ENCODE data around the gene SERINC2. TPM values are rescaled to one million over a fixed set of nuclear protein-coding genes. Genes with fewer than 3 reads are reported as not detected.

SERINC2 gene
- total RNA-seq, 1 experiment from 2014 or later: 14.0 TPM

DNA sequence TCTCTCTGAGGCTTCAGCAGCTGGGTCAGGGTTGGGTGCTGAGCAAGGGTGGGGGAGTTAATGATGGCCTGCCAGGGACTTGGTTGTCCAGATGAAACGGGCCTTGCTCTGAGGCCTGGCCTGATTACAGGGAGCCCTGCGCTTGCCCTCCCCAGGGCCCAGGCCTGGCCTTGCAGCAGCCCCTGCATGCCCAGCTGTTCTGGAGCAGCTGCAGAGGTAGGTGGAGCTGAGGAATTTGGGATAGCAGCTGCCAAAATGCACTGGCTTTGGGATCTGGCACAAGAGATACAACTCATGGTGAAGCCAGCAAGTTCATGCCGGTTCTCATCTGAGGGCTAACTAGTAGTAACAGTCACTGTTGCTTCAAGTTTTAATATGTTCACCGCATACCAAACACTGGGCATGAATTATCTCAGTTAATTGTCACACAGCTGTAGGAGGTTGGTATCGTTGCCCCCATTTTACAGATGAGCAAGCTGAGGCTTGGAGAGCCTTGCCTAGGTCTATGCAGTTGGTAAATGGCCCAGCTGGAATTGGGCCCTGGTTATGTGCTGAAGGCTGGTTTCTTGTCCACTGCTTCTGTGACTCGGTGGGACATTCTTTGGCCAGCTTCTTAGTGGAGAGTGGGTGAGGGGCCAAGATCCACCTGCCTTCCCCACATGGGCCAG, 7.3 kb upstream of the SERINC2 start:
- ATAC-seq (no peak), DNase-seq (ENCODE audit: low read depth, low spot score) (no peak)
- Histone ChIP-seq H3K4me3 (ENCODE audit: low read depth in 2 of 2, low read length in 2 of 2) (no peak overlapping the region), H3K36me3 (ENCODE audit: control insufficient read depth, insufficient read depth, low read length) (no peaks in the 10 kb centered on the region), H3K27me3 (ENCODE audit: control insufficient read depth, insufficient read depth, low read length) (no peaks in the 10 kb centered on the region), H3K9me3 (ENCODE audit: control insufficient read depth, insufficient read depth, low read depth, low read length) (no peaks in the 10 kb centered on the region), H3K27ac (ENCODE audit: low read length) (no peak overlapping the region), H3K4me1 (ENCODE audit: control insufficient read depth, insufficient read depth, low read length) (no peaks in the 10 kb centered on the region)
- BruUV-seq (replicated peaks): no TSS peak
- intact Hi-C loops (cut with micrococcal nuclease; ENCODE audit: unreplicated experiment) (no loop called here), in situ Hi-C loops (cut with HindIII; ENCODE audit: low pct_unique_long_range_greater_than_20kb, low sequenced_read_pairs) (no loop called here)
- ChIA-PET POLR2A (interaction anchor here (0.7 kb wide), 1 partner anchor 355 kb away, joined by 4 read pairs; no protein-coding TSS in a partner anchor), CTCF (no interaction called here)
- TF ChIP-seq, protein P1, sequence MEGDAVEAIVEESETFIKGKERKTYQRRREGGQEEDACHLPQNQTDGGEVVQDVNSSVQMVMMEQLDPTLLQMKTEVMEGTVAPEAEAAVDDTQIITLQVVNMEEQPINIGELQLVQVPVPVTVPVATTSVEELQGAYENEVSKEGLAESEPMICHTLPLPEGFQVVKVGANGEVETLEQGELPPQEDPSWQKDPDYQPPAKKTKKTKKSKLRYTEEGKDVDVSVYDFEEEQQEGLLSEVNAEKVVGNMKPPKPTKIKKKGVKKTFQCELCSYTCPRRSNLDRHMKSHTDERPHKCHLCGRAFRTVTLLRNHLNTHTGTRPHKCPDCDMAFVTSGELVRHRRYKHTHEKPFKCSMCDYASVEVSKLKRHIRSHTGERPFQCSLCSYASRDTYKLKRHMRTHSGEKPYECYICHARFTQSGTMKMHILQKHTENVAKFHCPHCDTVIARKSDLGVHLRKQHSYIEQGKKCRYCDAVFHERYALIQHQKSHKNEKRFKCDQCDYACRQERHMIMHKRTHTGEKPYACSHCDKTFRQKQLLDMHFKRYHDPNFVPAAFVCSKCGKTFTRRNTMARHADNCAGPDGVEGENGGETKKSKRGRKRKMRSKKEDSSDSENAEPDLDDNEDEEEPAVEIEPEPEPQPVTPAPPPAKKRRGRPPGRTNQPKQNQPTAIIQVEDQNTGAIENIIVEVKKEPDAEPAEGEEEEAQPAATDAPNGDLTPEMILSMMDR (IDR thresholded peaks at IDR 0.05): no peak

DNA sequence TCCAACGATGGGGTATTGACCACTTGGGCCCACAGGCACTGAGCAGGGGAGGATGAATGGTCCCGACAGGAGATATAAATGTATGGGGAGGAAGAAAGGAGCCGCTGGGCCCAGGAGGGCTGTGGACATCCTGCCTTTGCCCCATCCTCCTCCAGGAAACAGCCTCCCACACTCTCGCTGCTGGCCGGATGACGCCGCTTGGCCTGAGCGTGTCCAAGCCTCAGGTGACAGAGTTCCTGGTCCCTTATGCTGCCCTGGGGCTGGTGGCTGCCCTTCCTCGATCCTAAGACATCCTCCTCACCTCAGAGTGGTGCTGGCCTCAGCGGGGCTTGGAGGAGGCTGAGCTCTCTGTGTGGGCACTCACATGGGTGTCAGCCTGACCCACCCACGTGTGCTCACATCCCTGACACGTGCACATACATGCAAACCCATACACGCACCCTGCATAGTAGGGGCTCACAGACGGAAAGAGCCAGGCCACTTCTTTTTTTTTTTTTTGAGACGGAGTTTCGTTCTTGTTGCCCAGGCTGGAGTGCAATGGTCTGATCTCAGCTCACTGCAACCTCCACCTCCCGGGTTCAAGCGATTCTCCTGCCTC, 5.9 kb upstream of the SERINC2 start:
- DNase-seq (ENCODE audit: low read depth, low spot score): no peak
- Histone ChIP-seq H3K27me3 (ENCODE audit: control insufficient read depth, insufficient read depth, low read length) (no peaks in the 10 kb centered on the region), H3K27ac (ENCODE audit: low read length) (no peak overlapping the region), H3K36me3 (ENCODE audit: control insufficient read depth, insufficient read depth, low read length) (no peaks in the 10 kb centered on the region), H3K4me1 (ENCODE audit: control insufficient read depth, insufficient read depth, low read length) (no peaks in the 10 kb centered on the region), H3K4me3 (ENCODE audit: low read depth in 2 of 2, low read length in 2 of 2) (no peak overlapping the region), H3K9me3 (ENCODE audit: control insufficient read depth, insufficient read depth, low read depth, low read length) (no peaks in the 10 kb centered on the region)
- intact Hi-C loops (cut with micrococcal nuclease; ENCODE audit: unreplicated experiment): no loop called here
- no peak for ATAC-seq
- TF ChIP-seq TCF7L2 (IDR thresholded peaks at IDR 0.05; ENCODE audit: low read depth, low read length): no peak
- no peak for TF ChIP-seq POLR2AphosphoS5 (IDR thresholded peaks at IDR 0.05; ENCODE audit: low read depth, low read length)
- TF ChIP-seq, protein P2, sequence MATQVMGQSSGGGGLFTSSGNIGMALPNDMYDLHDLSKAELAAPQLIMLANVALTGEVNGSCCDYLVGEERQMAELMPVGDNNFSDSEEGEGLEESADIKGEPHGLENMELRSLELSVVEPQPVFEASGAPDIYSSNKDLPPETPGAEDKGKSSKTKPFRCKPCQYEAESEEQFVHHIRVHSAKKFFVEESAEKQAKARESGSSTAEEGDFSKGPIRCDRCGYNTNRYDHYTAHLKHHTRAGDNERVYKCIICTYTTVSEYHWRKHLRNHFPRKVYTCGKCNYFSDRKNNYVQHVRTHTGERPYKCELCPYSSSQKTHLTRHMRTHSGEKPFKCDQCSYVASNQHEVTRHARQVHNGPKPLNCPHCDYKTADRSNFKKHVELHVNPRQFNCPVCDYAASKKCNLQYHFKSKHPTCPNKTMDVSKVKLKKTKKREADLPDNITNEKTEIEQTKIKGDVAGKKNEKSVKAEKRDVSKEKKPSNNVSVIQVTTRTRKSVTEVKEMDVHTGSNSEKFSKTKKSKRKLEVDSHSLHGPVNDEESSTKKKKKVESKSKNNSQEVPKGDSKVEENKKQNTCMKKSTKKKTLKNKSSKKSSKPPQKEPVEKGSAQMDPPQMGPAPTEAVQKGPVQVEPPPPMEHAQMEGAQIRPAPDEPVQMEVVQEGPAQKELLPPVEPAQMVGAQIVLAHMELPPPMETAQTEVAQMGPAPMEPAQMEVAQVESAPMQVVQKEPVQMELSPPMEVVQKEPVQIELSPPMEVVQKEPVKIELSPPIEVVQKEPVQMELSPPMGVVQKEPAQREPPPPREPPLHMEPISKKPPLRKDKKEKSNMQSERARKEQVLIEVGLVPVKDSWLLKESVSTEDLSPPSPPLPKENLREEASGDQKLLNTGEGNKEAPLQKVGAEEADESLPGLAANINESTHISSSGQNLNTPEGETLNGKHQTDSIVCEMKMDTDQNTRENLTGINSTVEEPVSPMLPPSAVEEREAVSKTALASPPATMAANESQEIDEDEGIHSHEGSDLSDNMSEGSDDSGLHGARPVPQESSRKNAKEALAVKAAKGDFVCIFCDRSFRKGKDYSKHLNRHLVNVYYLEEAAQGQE (IDR thresholded peaks at IDR 0.05; ENCODE audit: insufficient read depth in 1 of 2, low read depth in 2 of 2, low read length in 1 of 2): no peak
- TF ChIP-seq, protein P1 (IDR thresholded peaks at IDR 0.05): no peak
- TF ChIP-seq SIN3A (IDR thresholded peaks at IDR 0.05; ENCODE audit: borderline replicate concordance, insufficient read depth, low read depth, low read length): no peak
- ChIA-PET CTCF (no interaction called here), POLR2A (no interaction called here)
- no TSS peak for BruUV-seq (replicated peaks)
- in situ Hi-C loops (cut with HindIII; ENCODE audit: low pct_unique_long_range_greater_than_20kb, low sequenced_read_pairs): no loop called here

Measured in Panc1 (cell line).